IMR-90 (cell line): ENCODE measurements around the gene TXK. TPM values are rescaled to one million over a fixed set of nuclear protein-coding genes. Genes with fewer than 3 reads are reported as not detected.
A peak's percentile ranks its signal among the peaks of the same experiment; 100 is the strongest.

Experiments
- ATAC-seq: fragments of 200-7000 bp; cut with Tn5 transposase; 2 replicates; pipeline ENCODE4 v1.9.1; 2020; ENCODE audit warnings: low read depth, mild to moderate bottlenecking, moderate library complexity
- BruUV-seq: library from RNA; stranded (reverse); fragments of 400-500 nt; replicated peaks from 2 replicates; lab custom pipeline; 2021; lab: Mats Ljungman, UMichigan
- CTCF ChIA-PET: fragments of 300-600 bp; formaldehyde crosslinking; extraction: SDS; loops from one replicate; lab custom pipeline; 2021; ENCODE audit warnings: antibody characterized with exemption; lab: Yijun Ruan, JAX
- POLR2A ChIA-PET: fragments of 300-600 bp; sonication (Branson Sonifier 250); formaldehyde crosslinking; loops from one replicate; lab custom pipeline; 2022; ENCODE audit warnings: antibody characterized with exemption; ENCODE audit not compliant: unreplicated experiment; lab: Charles Lee
- DNase-seq: peaks from one replicate; pipeline ENCODE4 v3.0.0; 2013
- H2AFZ ChIP-seq: replicated peaks from 2 replicates; pipeline ENCODE3; 2013; ENCODE audit warnings: low read length, mild to moderate bottlenecking; ENCODE audit not compliant: poor library complexity
- H2AK5ac ChIP-seq: 2 replicates; pipeline ENCODE4 v1.6.1; 2013; ENCODE audit warnings: low read depth, low read length, inconsistent platforms
- H2AK9ac ChIP-seq: replicated peaks from 2 replicates; pipeline ENCODE3; 2013; ENCODE audit warnings: mild to moderate bottlenecking, low read depth, low read length, moderate library complexity; ENCODE audit not compliant: poor library complexity
- H2BK120ac ChIP-seq: 2 replicates; pipeline ENCODE4 v1.6.1; 2013; ENCODE audit warnings: low read depth, low read length, inconsistent platforms
- H2BK15ac ChIP-seq: 3 replicates; pipeline ENCODE4 v1.6.1; 2013; ENCODE audit warnings: low read depth, low read length, inconsistent platforms
- H2BK20ac ChIP-seq: 2 replicates; pipeline ENCODE4 v1.6.1; 2013; ENCODE audit warnings: low read depth, mild to moderate bottlenecking, inconsistent platforms, low read length, moderate library complexity
- H2BK5ac ChIP-seq: 2 replicates; pipeline ENCODE4 v1.6.1; 2013; ENCODE audit warnings: mild to moderate bottlenecking, low read depth, low read length, inconsistent platforms; ENCODE audit not compliant: poor library complexity, severe bottlenecking
- H3K14ac ChIP-seq: replicated peaks from 2 replicates; pipeline ENCODE4 v1.6.1; 2013; ENCODE audit warnings: low read depth, low read length, inconsistent platforms
- H3K18ac ChIP-seq: 2 replicates; pipeline ENCODE4 v1.6.1; 2013; ENCODE audit warnings: low read depth, low read length, control low read depth
- H3K23ac ChIP-seq: 2 replicates; pipeline ENCODE4 v1.6.1; 2013; ENCODE audit warnings: low read depth, low read length, inconsistent platforms
- H3K27ac ChIP-seq: 2 replicates; pipeline ENCODE4 v1.5.1; 2013; ENCODE audit warnings: mild to moderate bottlenecking, control low read depth, low read length; ENCODE audit not compliant: insufficient read depth
- H3K27me3 ChIP-seq: 2 replicates; pipeline ENCODE4 v1.6.1; 2013; ENCODE audit warnings: low read length; ENCODE audit not compliant: control insufficient read depth, insufficient read depth
- H3K36me3 ChIP-seq: 2 replicates; pipeline ENCODE4 v1.6.1; 2013; ENCODE audit warnings: low read length, mixed read lengths; ENCODE audit not compliant: control insufficient read depth, insufficient read depth
- H3K4ac ChIP-seq: 2 replicates; pipeline ENCODE4 v1.6.1; 2013; ENCODE audit warnings: low read depth, low read length, inconsistent platforms
- H3K4me1 ChIP-seq: 2 replicates; pipeline ENCODE4 v1.6.1; 2013; ENCODE audit warnings: low read length, mixed read lengths; ENCODE audit not compliant: control insufficient read depth, insufficient read depth
- H3K4me2 ChIP-seq: 2 replicates; pipeline ENCODE4 v1.6.1; 2013; ENCODE audit warnings: low read depth, mild to moderate bottlenecking, control low read depth, low read length, moderate library complexity
- H3K4me3 ChIP-seq: 2 replicates; pipeline ENCODE4 v1.5.1; 2013; ENCODE audit warnings: low read depth, mild to moderate bottlenecking, control low read depth, low read length, moderate library complexity; ENCODE audit not compliant: insufficient read depth
- H3K56ac ChIP-seq: 2 replicates; pipeline ENCODE4 v1.6.1; 2013; ENCODE audit warnings: low read length, inconsistent platforms; ENCODE audit not compliant: insufficient read depth; ENCODE audit errors: extremely low read depth
- H3K79me1 ChIP-seq, 2 experiments: 2 replicates each; pipeline ENCODE4 v1.6.1; 2013; ENCODE audit warnings: low read length in 2 of 2, inconsistent platforms in 1 of 2, low read depth in 1 of 2
- H3K9ac ChIP-seq: 2 replicates; pipeline ENCODE4 v1.6.1; 2013; ENCODE audit warnings: low read depth, low read length, control low read depth
- H3K9me1 ChIP-seq: 2 replicates; pipeline ENCODE4 v1.6.1; 2013; ENCODE audit warnings: low read length, inconsistent platforms; ENCODE audit not compliant: insufficient read depth
- H3K9me3 ChIP-seq: 2 replicates; pipeline ENCODE4 v1.6.1; 2013; ENCODE audit warnings: low read length; ENCODE audit not compliant: control insufficient read depth, insufficient read depth
- H4K20me1 ChIP-seq: 2 replicates; pipeline ENCODE4 v1.6.1; 2013; ENCODE audit warnings: low read length, inconsistent platforms; ENCODE audit not compliant: insufficient read depth
- H4K5ac ChIP-seq: 2 replicates; pipeline ENCODE4 v1.6.1; 2013; ENCODE audit warnings: mild to moderate bottlenecking, low read depth, low read length, control low read depth
- H4K8ac ChIP-seq, 2 experiments: 2 replicates each; pipeline ENCODE4 v1.6.1; 2013; ENCODE audit warnings: low read depth in 2 of 2, low read length in 2 of 2, control low read depth in 1 of 2, inconsistent platforms in 1 of 2
- H4K91ac ChIP-seq: 2 replicates; pipeline ENCODE4 v1.6.1; 2013; ENCODE audit warnings: low read depth, low read length, inconsistent platforms; ENCODE audit not compliant: insufficient read depth
- CHD1 ChIP-seq: IDR thresholded peaks from 2 replicates; pipeline ENCODE4 v1.6.1; 2012; ENCODE audit warnings: low read depth, low read length, improper control_type of control experiment
- ELK1 ChIP-seq: fragments of 150-350 bp; IDR thresholded peaks from 2 replicates; pipeline ENCODE4 v1.6.1; 2016; ENCODE audit warnings: low read depth, mild to moderate bottlenecking, low read length, moderate library complexity, borderline replicate concordance
- MXI1 ChIP-seq: IDR thresholded peaks from 2 replicates; pipeline ENCODE4 v1.6.1; 2012; ENCODE audit warnings: low read depth, mild to moderate bottlenecking, low read length, moderate library complexity, borderline replicate concordance
- RAD21 ChIP-seq: IDR thresholded peaks from 2 replicates; pipeline ENCODE4 v1.6.1; 2012; ENCODE audit warnings: low read length, improper control_type of control experiment
- RCOR1 ChIP-seq: IDR thresholded peaks from 2 replicates; pipeline ENCODE4 v1.6.1; 2012; ENCODE audit warnings: mild to moderate bottlenecking, low read length, improper control_type of control experiment; ENCODE audit not compliant: insufficient replicate concordance
- SMC3 ChIP-seq: fragments of 150-350 bp; IDR thresholded peaks from 2 replicates; pipeline ENCODE4 v1.6.1; 2016; ENCODE audit warnings: low read depth, mild to moderate bottlenecking, antibody characterized with exemption, low read length, moderate library complexity
- WGBS, 2 experiments: methylation state at CpG; one replicate each; pipeline versions ENCODE4 v1.1.5 to v1.1.7; 2013; ENCODE audit warnings: missing lambda C conversion rate in 2 of 2; ENCODE audit not compliant: insufficient read length in 1 of 2; ENCODE audit errors: extremely low coverage in 2 of 2; 5-methylcytosine and 5-hydroxymethylcytosine counted together
- dilution Hi-C: fragments of 300-500 bp; cut with HindIII; formaldehyde crosslinking; loops from one replicate; pipeline ENCODE4 v1.14.3; 2018; ENCODE audit warnings: low sequenced_read_pairs; ENCODE audit not compliant: unreplicated experiment
- in situ Hi-C: fragments of 300-500 bp; cut with MboI; formaldehyde crosslinking; loops from 3 replicates; pipeline ENCODE4 v1.14.3; 2019; ENCODE audit warnings: low sequenced_read_pairs, inconsistent platforms, mixed read lengths
- intact Hi-C: fragments of 100-400 bp; cut with micrococcal nuclease; formaldehyde crosslinking; loops from 2 replicates; pipeline ENCODE4 v1.10.0; 2022
- polyA plus RNA-seq, 3 experiments: library from polyadenylated mRNA; depleted of rRNA; stranded (reverse); fragments of >200 nt; gene quantifications; 2 replicates each; pipeline ENCODE4 v1.2.3, GENCODE V29; 2012; ENCODE audit warnings: low replicate concordance in 1 of 3
- total RNA-seq: library from RNA; depleted of rRNA; stranded (reverse); fragments of >200 nt; gene quantifications from 2 replicates; pipeline ENCODE4 v1.2.3, GENCODE V29; 2012
- TF ChIP-seq, protein P1 (sequence below): conservative IDR thresholded peaks from 2 replicates; pipeline ENCODE4 v1.5.1; 2012; ENCODE audit warnings: mild to moderate bottlenecking, low read depth, low read length, improper control_type of control experiment

The TXK gene
- total and polyA plus RNA-seq, 2 of the 4 experiments (the other 2 are of a cell fraction) = not detected

GRCh38 chr4:48141048-48141447 is 7.0 kb upstream of the TXK start:
- Histone ChIP-seq H3K36me3 (no peaks in the 10 kb centered on the region; the same call in 1 of the 2 replicates), H4K20me1 (no peaks in the 10 kb centered on the region), H4K5ac (no peak overlapping the region), H3K4ac (no peak overlapping the region), H2BK120ac (no peak overlapping the region), H2AK9ac (no peak overlapping the region), H3K27me3 (no peaks in the 10 kb centered on the region), H2BK20ac (no peak overlapping the region), H3K9ac (no peak overlapping the region), H2BK15ac (no peak overlapping the region), H3K4me1 (no peaks in the 10 kb centered on the region), H3K56ac (no peak overlapping the region), H3K14ac (no peak overlapping the region), H3K18ac (no peak overlapping the region), H4K8ac (no peak overlapping the region), H3K9me1 (no peaks in the 10 kb centered on the region), H3K79me1 (no peaks in the 10 kb centered on the region), H3K4me3 (no peak overlapping the region), H3K9me3 (no peaks in the 10 kb centered on the region), H2AFZ (no peak overlapping the region), H4K91ac (no peak overlapping the region), H3K4me2 (no peak overlapping the region), H3K27ac (no peak overlapping the region), H2AK5ac (no peak overlapping the region), H2BK5ac (no peak overlapping the region), H3K23ac (no peak overlapping the region)
- ATAC-seq (peak; percentile 84), DNase-seq (peak; percentile 56)
- CTCF ChIA-PET = no interaction called here
- in situ Hi-C loops (no loop called here), dilution Hi-C loops (no loop called here), intact Hi-C loops (loop anchor here (5.0 kb wide), 2 partner anchors 124 to 406 kb away; partner anchors contain the start of genes CNGA1 and NIPAL1)
- BruUV-seq = no TSS peak
- no CpG with 5 or more reads among the region's 2 CpGs for WGBS, 2 experiments
- TF ChIP-seq, protein P1, sequence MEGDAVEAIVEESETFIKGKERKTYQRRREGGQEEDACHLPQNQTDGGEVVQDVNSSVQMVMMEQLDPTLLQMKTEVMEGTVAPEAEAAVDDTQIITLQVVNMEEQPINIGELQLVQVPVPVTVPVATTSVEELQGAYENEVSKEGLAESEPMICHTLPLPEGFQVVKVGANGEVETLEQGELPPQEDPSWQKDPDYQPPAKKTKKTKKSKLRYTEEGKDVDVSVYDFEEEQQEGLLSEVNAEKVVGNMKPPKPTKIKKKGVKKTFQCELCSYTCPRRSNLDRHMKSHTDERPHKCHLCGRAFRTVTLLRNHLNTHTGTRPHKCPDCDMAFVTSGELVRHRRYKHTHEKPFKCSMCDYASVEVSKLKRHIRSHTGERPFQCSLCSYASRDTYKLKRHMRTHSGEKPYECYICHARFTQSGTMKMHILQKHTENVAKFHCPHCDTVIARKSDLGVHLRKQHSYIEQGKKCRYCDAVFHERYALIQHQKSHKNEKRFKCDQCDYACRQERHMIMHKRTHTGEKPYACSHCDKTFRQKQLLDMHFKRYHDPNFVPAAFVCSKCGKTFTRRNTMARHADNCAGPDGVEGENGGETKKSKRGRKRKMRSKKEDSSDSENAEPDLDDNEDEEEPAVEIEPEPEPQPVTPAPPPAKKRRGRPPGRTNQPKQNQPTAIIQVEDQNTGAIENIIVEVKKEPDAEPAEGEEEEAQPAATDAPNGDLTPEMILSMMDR = peak; percentile 65
- TF ChIP-seq SMC3 = peak; percentile 41
- peak; percentile 63 for TF ChIP-seq RAD21
- TF ChIP-seq RCOR1 = no peak
- TF ChIP-seq ELK1 = no peak
- no peak for TF ChIP-seq CHD1
- no peak for TF ChIP-seq MXI1
- POLR2A ChIA-PET = no interaction called here
